ENCODE measurements around the gene FAM83C. TPM values are rescaled to one million over a fixed set of nuclear protein-coding genes. Genes with fewer than 3 reads are reported as not detected.

Gene FAM83C
- total and polyA plus RNA-seq, 2 donors (not counting 1 experiment from before 2014, with no cell fraction given) = not detected

GRCh38 chr20:35270021-35270902, 22.0 kb downstream of the FAM83C start:
- ChIA-PET POLR2A (no interaction called here), CTCF (interaction anchor here (1.0 to 1.9 kb wide), 2 partner anchors 34 to 436 kb away, joined by 3 to 12 read pairs; no protein-coding TSS in a partner anchor)
- Mint-ChIP-seq H3K9me3 (ENCODE audit: insufficient read depth) (no peaks in the 10 kb centered on the region), H3K27me3 (no peaks in the 10 kb centered on the region), H3K4me1 (peaks cover 1% of the 10 kb centered on the region), H3K4me3 (no peak overlapping the region), H3K27ac (no peak overlapping the region)
- no peak for ATAC-seq (ENCODE audit: low read depth)
- Histone ChIP-seq H3K36me3 (replicated peaks in 1 of 2; ENCODE audit: control extremely low read depth in 1 of 2, control insufficient read depth in 1 of 2, extremely low read depth in 1 of 2, insufficient read depth in 2 of 2, low read length in 1 of 2) (peaks cover 0 to 51% of the 10 kb centered on the region in 2 experiments), H3K4me2 (replicated peaks; ENCODE audit: low read depth, low read length, poor library complexity, severe bottlenecking) (no peak overlapping the region), H3K27me3 (replicated peaks in 1 of 4; ENCODE audit: control extremely low read depth in 1 of 4, control insufficient read depth in 3 of 4, insufficient read depth in 4 of 4, low read length in 3 of 4) (no peaks in the 10 kb centered on the region), H3K79me2 (ENCODE audit: control insufficient read depth, insufficient read depth, low read length) (peaks cover 50% of the 10 kb centered on the region), H3K27ac (ENCODE audit: low read length in 2 of 2) (no peak overlapping the region), H2AFZ (ENCODE audit: insufficient read depth, low read depth, low read length, poor library complexity, severe bottlenecking) (no peak overlapping the region), H3K9ac (ENCODE audit: low read length) (no peak overlapping the region), H4K20me1 (ENCODE audit: control insufficient read depth, insufficient read depth, low read length, poor library complexity, severe bottlenecking) (peaks cover 18% of the 10 kb centered on the region), H3K9me3 (ENCODE audit: control extremely low read depth in 1 of 3, control insufficient read depth in 2 of 3, insufficient read depth in 1 of 3, low read length in 2 of 3) (no peaks in the 10 kb centered on the region), H3K4me1 (ENCODE audit: control insufficient read depth in 2 of 2, insufficient read depth in 2 of 2, low read length in 2 of 2) (no peaks in the 10 kb centered on the region), H3K4me3 (ENCODE audit: control extremely low read depth in 1 of 5, extremely low read depth in 1 of 5, insufficient read depth in 1 of 5, low read depth in 2 of 5, low read length in 4 of 5) (no peak overlapping the region)
- WGBS (ENCODE audit: insufficient coverage) = 98% methylated on average over 19 of the region's 19 CpGs
- no peak for DNase-seq
- intact Hi-C loops (cut with micrococcal nuclease) = no loop called here
- TF ChIP-seq CTCF (IDR thresholded peaks at IDR 0.05) (no peak), EZH2 (IDR thresholded peaks at IDR 0.05; ENCODE audit: borderline replicate concordance, insufficient read depth, low read depth, low read length, poor library complexity, severe bottlenecking) (no peak)
